Loucy (cell line): Measurements from ENCODE around the gene SEMA5A.

ENCODE experiments used
- H2AFZ ChIP-seq: fragments of 200-600 bp; sonication (generic); 2 replicates; pipeline ENCODE4 v1.6.0; 2016; ENCODE audit warnings: antibody characterized with exemption, mild to moderate bottlenecking, low read length, moderate library complexity
- H3F3A ChIP-seq: fragments of 200-600 bp; 2 replicates; pipeline ENCODE4 v1.6.0; 2016; ENCODE audit warnings: antibody characterized with exemption, low read depth, mild to moderate bottlenecking
- H3K27me3 ChIP-seq: fragments of 200-600 bp; sonication (generic); 2 replicates; pipeline ENCODE4 v1.6.1; 2014; ENCODE audit warnings: low read length, mild to moderate bottlenecking; ENCODE audit not compliant: insufficient read depth, poor library complexity, severe bottlenecking
- H3K36me3 ChIP-seq: fragments of 200-600 bp; sonication (generic); 2 replicates; pipeline ENCODE4 v1.6.1; 2016; ENCODE audit warnings: low read length; ENCODE audit not compliant: insufficient read depth
- H3K4me1 ChIP-seq: fragments of 200-600 bp; sonication (generic); 2 replicates; pipeline ENCODE4 v1.5.1; 2014; ENCODE audit warnings: low read length, mild to moderate bottlenecking; ENCODE audit not compliant: insufficient read depth, poor library complexity, severe bottlenecking
- H3K4me2 ChIP-seq: fragments of 200-600 bp; sonication (generic); 2 replicates; pipeline ENCODE4 v1.6.0; 2014; ENCODE audit warnings: antibody characterized with exemption, low read length, low read depth, mild to moderate bottlenecking; ENCODE audit not compliant: poor library complexity, severe bottlenecking
- H3K4me3 ChIP-seq: fragments of 200-600 bp; sonication (generic); 2 replicates; pipeline ENCODE4 v1.5.1; 2014; ENCODE audit warnings: low read length, mild to moderate bottlenecking, mixed read lengths; ENCODE audit not compliant: poor library complexity, severe bottlenecking
- H3K79me2 ChIP-seq: fragments of 200-600 bp; sonication (generic); 2 replicates; pipeline ENCODE4 v1.6.1; 2014; ENCODE audit warnings: low read length; ENCODE audit not compliant: insufficient read depth
- H3K9ac ChIP-seq: fragments of 200-600 bp; sonication (generic); 2 replicates; pipeline ENCODE4 v1.6.0; 2014; ENCODE audit warnings: mild to moderate bottlenecking, low read depth, low read length, moderate library complexity; ENCODE audit not compliant: poor library complexity, severe bottlenecking
- H3K9me2 ChIP-seq: fragments of 200-600 bp; sonication (generic); replicated peaks from 2 replicates; pipeline ENCODE4 v1.6.1; 2016; ENCODE audit warnings: low read depth, low read length, mixed read lengths
- H3K9me3 ChIP-seq: fragments of 200-600 bp; sonication (generic); 2 replicates; pipeline ENCODE4 v1.6.1; 2014; ENCODE audit warnings: mild to moderate bottlenecking, antibody characterized with exemption, low read length, low read depth; ENCODE audit not compliant: insufficient read depth
- H4K20me1 ChIP-seq: fragments of 200-600 bp; sonication (generic); 2 replicates; pipeline ENCODE4 v1.6.0; 2014; ENCODE audit warnings: antibody characterized with exemption, low read length, mild to moderate bottlenecking; ENCODE audit not compliant: insufficient read depth, poor library complexity, severe bottlenecking
- EZH2phosphoT487 ChIP-seq: fragments of 200-600 bp; IDR thresholded peaks from 2 replicates; pipeline ENCODE4 v1.6.1; 2018; ENCODE audit warnings: antibody characterized with exemption, mild to moderate bottlenecking, moderate library complexity, borderline replicate concordance
- TF ChIP-seq, protein P1 (sequence below): fragments of 200-600 bp; sonication (generic); conservative IDR thresholded peaks from 2 replicates; pipeline ENCODE4 v1.5.1; 2014; ENCODE audit warnings: mild to moderate bottlenecking, antibody characterized with exemption, low read length

The SEMA5A gene

DNA sequence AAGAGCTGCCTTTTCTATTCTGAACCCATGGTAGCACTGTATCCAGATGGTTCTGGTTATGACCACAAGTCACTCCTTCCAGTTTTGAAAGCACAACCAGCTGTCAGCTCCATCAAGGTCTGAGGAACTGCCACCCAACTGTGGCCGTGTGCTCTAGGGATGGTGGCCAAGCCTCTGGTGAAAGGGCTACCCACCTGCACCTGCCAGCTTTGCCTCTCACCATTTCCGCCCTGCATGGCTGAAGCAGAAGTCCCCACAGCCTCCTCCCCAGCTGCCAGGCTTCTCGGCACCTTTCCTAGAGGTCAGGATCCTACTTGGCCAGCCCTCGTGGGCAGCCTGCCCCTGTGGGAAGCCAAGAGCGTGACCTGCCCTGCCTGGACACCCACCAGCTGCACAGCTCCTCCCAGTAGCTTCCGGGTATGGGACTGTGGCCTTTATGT, 16.8 kb downstream of the SEMA5A start:
- Histone ChIP-seq H3K4me2 (no peak overlapping the region), H3K4me1 (no peaks in the 10 kb centered on the region), H4K20me1 (no peaks in the 10 kb centered on the region), H3K79me2 (no peaks in the 10 kb centered on the region), H3K4me3 (no peak overlapping the region), H3K9me2 (no peaks in the 10 kb centered on the region), H3K36me3 (no peaks in the 10 kb centered on the region), H3F3A (no peaks in the 10 kb centered on the region), H3K9me3 (no peaks in the 10 kb centered on the region), H3K9ac (no peak overlapping the region), H3K27me3 (no peaks in the 10 kb centered on the region), H2AFZ (no peak overlapping the region)
- TF ChIP-seq, protein P1, sequence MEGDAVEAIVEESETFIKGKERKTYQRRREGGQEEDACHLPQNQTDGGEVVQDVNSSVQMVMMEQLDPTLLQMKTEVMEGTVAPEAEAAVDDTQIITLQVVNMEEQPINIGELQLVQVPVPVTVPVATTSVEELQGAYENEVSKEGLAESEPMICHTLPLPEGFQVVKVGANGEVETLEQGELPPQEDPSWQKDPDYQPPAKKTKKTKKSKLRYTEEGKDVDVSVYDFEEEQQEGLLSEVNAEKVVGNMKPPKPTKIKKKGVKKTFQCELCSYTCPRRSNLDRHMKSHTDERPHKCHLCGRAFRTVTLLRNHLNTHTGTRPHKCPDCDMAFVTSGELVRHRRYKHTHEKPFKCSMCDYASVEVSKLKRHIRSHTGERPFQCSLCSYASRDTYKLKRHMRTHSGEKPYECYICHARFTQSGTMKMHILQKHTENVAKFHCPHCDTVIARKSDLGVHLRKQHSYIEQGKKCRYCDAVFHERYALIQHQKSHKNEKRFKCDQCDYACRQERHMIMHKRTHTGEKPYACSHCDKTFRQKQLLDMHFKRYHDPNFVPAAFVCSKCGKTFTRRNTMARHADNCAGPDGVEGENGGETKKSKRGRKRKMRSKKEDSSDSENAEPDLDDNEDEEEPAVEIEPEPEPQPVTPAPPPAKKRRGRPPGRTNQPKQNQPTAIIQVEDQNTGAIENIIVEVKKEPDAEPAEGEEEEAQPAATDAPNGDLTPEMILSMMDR, result no peak
- TF ChIP-seq EZH2phosphoT487, result no peak

DNA sequence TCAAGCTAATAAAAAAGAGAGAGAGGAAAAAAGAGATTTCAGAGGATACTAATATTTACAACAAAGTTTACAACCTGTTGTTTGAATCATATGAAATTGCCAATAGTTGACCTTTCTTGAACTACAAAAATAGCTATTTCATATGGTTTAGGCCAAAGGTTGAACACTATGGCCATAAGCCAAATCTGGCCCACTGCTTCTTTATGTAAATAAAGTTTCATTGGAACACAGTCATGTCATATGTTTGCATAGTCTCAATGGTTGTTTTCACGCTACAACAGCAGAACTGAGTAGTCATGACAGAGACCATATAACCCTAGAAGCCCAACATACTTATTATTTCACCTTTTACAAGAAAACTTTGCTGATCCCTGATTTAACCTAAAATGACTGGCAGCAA, 20.9 kb downstream of the SEMA5A start:
- Histone ChIP-seq H3K4me1 (no peaks in the 10 kb centered on the region), H3K36me3 (no peaks in the 10 kb centered on the region), H3K9me2 (no peaks in the 10 kb centered on the region), H2AFZ (no peak overlapping the region), H3K9me3 (no peaks in the 10 kb centered on the region), H3K79me2 (no peaks in the 10 kb centered on the region), H3K27me3 (no peaks in the 10 kb centered on the region), H3K4me2 (no peak overlapping the region), H4K20me1 (no peaks in the 10 kb centered on the region), H3K9ac (no peak overlapping the region), H3F3A (no peaks in the 10 kb centered on the region), H3K4me3 (no peak overlapping the region)
- TF ChIP-seq EZH2phosphoT487, result no peak
- TF ChIP-seq, protein P1, result no peak

DNA sequence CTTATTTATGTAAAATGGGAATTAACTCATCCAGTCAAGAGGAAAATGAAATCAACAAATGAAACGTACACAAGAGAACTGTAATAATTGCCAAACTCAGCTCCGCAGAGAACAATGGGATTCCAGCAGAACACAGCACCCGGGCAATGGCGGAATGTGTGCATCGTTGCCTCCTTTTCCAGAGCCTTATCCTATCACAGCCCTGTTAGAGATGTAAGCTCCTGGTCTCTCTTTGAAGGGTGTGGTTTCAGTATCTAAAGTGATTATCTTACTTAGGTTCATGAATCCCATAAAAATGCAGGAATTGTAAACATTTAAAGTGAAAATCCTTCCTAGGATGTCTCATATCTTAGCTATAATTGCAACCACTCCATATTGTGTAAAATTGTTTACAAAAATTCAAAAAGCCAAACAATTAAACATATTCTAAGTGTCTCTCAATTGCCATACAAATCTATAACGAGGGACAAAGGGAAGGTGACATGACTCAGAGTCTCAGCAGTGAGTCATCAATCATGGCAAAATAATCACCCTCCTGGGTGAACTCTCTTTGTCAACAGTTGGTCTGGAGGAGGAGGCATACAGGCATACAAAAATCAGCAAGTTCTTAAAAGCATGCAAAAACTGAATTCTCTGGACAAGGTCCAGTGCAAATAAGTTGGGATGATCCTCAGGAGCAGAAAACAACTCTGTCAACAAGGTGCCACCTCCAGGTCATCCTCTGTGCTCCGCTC, 22.6 kb downstream of the SEMA5A start:
- no peaks in the 10 kb centered on the region for H3K4me1 ChIP-seq
- H3K36me3 ChIP-seq, result no peaks in the 10 kb centered on the region
- no peak for TF ChIP-seq EZH2phosphoT487
- TF ChIP-seq, protein P1, result no peak

More for the DNA sequence above, 22.6 kb downstream of the SEMA5A start:
- Histone ChIP-seq H3F3A (no peaks in the 10 kb centered on the region), H3K4me2 (no peak overlapping the region), H3K4me3 (no peak overlapping the region), H4K20me1 (no peaks in the 10 kb centered on the region), H3K9me3 (no peaks in the 10 kb centered on the region), H2AFZ (no peak overlapping the region), H3K9me2 (no peaks in the 10 kb centered on the region), H3K79me2 (no peaks in the 10 kb centered on the region), H3K9ac (no peak overlapping the region), H3K27me3 (no peaks in the 10 kb centered on the region)
